Loucy (cell line): Measurements from ENCODE around the gene IFITM5.

Experiments used
- H2AFZ ChIP-seq: fragments of 200-600 bp; sonication (generic); 2 replicates; pipeline ENCODE4 v1.6.0; 2016; ENCODE audit warnings: antibody characterized with exemption, mild to moderate bottlenecking, low read length, moderate library complexity
- H3F3A ChIP-seq: fragments of 200-600 bp; 2 replicates; pipeline ENCODE4 v1.6.0; 2016; ENCODE audit warnings: antibody characterized with exemption, low read depth, mild to moderate bottlenecking
- H3K27me3 ChIP-seq: fragments of 200-600 bp; sonication (generic); 2 replicates; pipeline ENCODE4 v1.6.1; 2014; ENCODE audit warnings: low read length, mild to moderate bottlenecking; ENCODE audit not compliant: insufficient read depth, poor library complexity, severe bottlenecking
- H3K36me3 ChIP-seq: fragments of 200-600 bp; sonication (generic); 2 replicates; pipeline ENCODE4 v1.6.1; 2016; ENCODE audit warnings: low read length; ENCODE audit not compliant: insufficient read depth
- H3K4me1 ChIP-seq: fragments of 200-600 bp; sonication (generic); 2 replicates; pipeline ENCODE4 v1.5.1; 2014; ENCODE audit warnings: low read length, mild to moderate bottlenecking; ENCODE audit not compliant: insufficient read depth, poor library complexity, severe bottlenecking
- H3K4me2 ChIP-seq: fragments of 200-600 bp; sonication (generic); 2 replicates; pipeline ENCODE4 v1.6.0; 2014; ENCODE audit warnings: antibody characterized with exemption, low read length, low read depth, mild to moderate bottlenecking; ENCODE audit not compliant: poor library complexity, severe bottlenecking
- H3K4me3 ChIP-seq: fragments of 200-600 bp; sonication (generic); 2 replicates; pipeline ENCODE4 v1.5.1; 2014; ENCODE audit warnings: low read length, mild to moderate bottlenecking, mixed read lengths; ENCODE audit not compliant: poor library complexity, severe bottlenecking
- H3K79me2 ChIP-seq: fragments of 200-600 bp; sonication (generic); 2 replicates; pipeline ENCODE4 v1.6.1; 2014; ENCODE audit warnings: low read length; ENCODE audit not compliant: insufficient read depth
- H3K9ac ChIP-seq: fragments of 200-600 bp; sonication (generic); 2 replicates; pipeline ENCODE4 v1.6.0; 2014; ENCODE audit warnings: mild to moderate bottlenecking, low read depth, low read length, moderate library complexity; ENCODE audit not compliant: poor library complexity, severe bottlenecking
- H3K9me2 ChIP-seq: fragments of 200-600 bp; sonication (generic); replicated peaks from 2 replicates; pipeline ENCODE4 v1.6.1; 2016; ENCODE audit warnings: low read depth, low read length, mixed read lengths
- H3K9me3 ChIP-seq: fragments of 200-600 bp; sonication (generic); 2 replicates; pipeline ENCODE4 v1.6.1; 2014; ENCODE audit warnings: mild to moderate bottlenecking, antibody characterized with exemption, low read length, low read depth; ENCODE audit not compliant: insufficient read depth
- H4K20me1 ChIP-seq: fragments of 200-600 bp; sonication (generic); 2 replicates; pipeline ENCODE4 v1.6.0; 2014; ENCODE audit warnings: antibody characterized with exemption, low read length, mild to moderate bottlenecking; ENCODE audit not compliant: insufficient read depth, poor library complexity, severe bottlenecking
- EZH2phosphoT487 ChIP-seq: fragments of 200-600 bp; IDR thresholded peaks from 2 replicates; pipeline ENCODE4 v1.6.1; 2018; ENCODE audit warnings: antibody characterized with exemption, mild to moderate bottlenecking, moderate library complexity, borderline replicate concordance
- TF ChIP-seq, protein P1 (sequence below): fragments of 200-600 bp; sonication (generic); conservative IDR thresholded peaks from 2 replicates; pipeline ENCODE4 v1.5.1; 2014; ENCODE audit warnings: mild to moderate bottlenecking, antibody characterized with exemption, low read length

IFITM5 gene

GRCh38 chr11:272195-272930, 27.0 kb downstream of the IFITM5 start:
- Histone ChIP-seq H3F3A (peaks cover 5% of the 10 kb centered on the region; the same call in 1 of the 2 replicates), H3K36me3 (no peaks in the 10 kb centered on the region), H3K4me1 (peaks cover 23% of the 10 kb centered on the region), H3K9me2 (no peaks in the 10 kb centered on the region), H3K9ac (no peak overlapping the region), H3K9me3 (no peaks in the 10 kb centered on the region), H3K27me3 (no peaks in the 10 kb centered on the region), H2AFZ (no peak overlapping the region), H3K4me2 (no peak overlapping the region), H3K4me3 (no peak overlapping the region), H4K20me1 (no peaks in the 10 kb centered on the region), H3K79me2 (peaks cover 6% of the 10 kb centered on the region; the same call in 1 of the 2 replicates)
- TF ChIP-seq EZH2phosphoT487, result no peak
- TF ChIP-seq, protein P1, sequence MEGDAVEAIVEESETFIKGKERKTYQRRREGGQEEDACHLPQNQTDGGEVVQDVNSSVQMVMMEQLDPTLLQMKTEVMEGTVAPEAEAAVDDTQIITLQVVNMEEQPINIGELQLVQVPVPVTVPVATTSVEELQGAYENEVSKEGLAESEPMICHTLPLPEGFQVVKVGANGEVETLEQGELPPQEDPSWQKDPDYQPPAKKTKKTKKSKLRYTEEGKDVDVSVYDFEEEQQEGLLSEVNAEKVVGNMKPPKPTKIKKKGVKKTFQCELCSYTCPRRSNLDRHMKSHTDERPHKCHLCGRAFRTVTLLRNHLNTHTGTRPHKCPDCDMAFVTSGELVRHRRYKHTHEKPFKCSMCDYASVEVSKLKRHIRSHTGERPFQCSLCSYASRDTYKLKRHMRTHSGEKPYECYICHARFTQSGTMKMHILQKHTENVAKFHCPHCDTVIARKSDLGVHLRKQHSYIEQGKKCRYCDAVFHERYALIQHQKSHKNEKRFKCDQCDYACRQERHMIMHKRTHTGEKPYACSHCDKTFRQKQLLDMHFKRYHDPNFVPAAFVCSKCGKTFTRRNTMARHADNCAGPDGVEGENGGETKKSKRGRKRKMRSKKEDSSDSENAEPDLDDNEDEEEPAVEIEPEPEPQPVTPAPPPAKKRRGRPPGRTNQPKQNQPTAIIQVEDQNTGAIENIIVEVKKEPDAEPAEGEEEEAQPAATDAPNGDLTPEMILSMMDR, result no peak

DNA sequence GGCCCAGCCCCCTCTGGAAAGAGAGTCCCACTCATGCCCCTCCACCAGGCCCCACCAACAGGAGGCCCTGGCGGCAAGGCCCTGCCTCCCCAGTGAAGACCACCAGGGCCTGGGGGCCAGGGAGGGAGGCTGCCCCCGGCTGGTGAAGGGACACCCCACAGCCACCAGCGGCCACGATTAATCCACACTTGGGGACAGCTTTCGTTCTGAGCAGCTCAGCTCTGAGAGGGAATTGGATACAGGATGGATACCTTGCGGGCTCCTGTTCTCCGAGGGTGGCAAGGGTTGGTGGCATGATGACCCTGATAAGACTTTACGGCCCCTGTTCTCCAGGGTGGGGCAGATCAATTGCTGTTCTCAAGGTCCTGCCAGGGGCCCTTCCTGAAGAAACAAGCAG, 28.0 kb downstream of the IFITM5 start:
- Histone ChIP-seq H3F3A (peaks cover 11% of the 10 kb centered on the region; the same call in 1 of the 2 replicates), H2AFZ (no peak overlapping the region), H3K9ac (no peak overlapping the region), H3K36me3 (no peaks in the 10 kb centered on the region), H3K9me3 (no peaks in the 10 kb centered on the region), H3K4me1 (peaks cover 23% of the 10 kb centered on the region), H3K79me2 (peaks cover 6% of the 10 kb centered on the region; the same call in 1 of the 2 replicates), H3K4me3 (no peak overlapping the region), H3K9me2 (no peaks in the 10 kb centered on the region), H4K20me1 (no peaks in the 10 kb centered on the region), H3K27me3 (no peaks in the 10 kb centered on the region), H3K4me2 (no peak overlapping the region)
- no peak for TF ChIP-seq EZH2phosphoT487
- TF ChIP-seq, protein P1, result no peak

- Histone ChIP-seq H3K4me2 (peak overlapping the region; percentile 92), H3K27me3 (no peaks in the 10 kb centered on the region), H2AFZ (no peak overlapping the region), H3K9ac (peak overlapping the region; percentile 50), H3F3A (peaks cover 11% of the 10 kb centered on the region; the same call in 1 of the 2 replicates), H3K9me3 (no peaks in the 10 kb centered on the region), H4K20me1 (no peaks in the 10 kb centered on the region), H3K4me1 (peaks cover 23% of the 10 kb centered on the region), H3K9me2 (no peaks in the 10 kb centered on the region), H3K79me2 (peaks cover 6% of the 10 kb centered on the region; the same call in 1 of the 2 replicates), H3K4me3 (no peak overlapping the region), H3K36me3 (no peaks in the 10 kb centered on the region)
- TF ChIP-seq, protein P1, result no peak
- no peak for TF ChIP-seq EZH2phosphoT487
Observed at GRCh38 chr11:270451-271318, 28.6 kb downstream of the IFITM5 start.
